ENCODE results near the gene SSR3.

GRCh38 chr3:156492801-156493261, 62.1 kb downstream of the SSR3 start:
- no peak for TF ChIP-seq ZBTB21 (CRISPR knock-in tag; IDR thresholded peaks at IDR 0.05)
- no peak for TF ChIP-seq CTCF (CRISPR knock-in tag; IDR thresholded peaks at IDR 0.05)
- TF ChIP-seq GMEB2 (CRISPR knock-in tag; IDR thresholded peaks at IDR 0.05; ENCODE audit: low read depth), result no peak
- TF ChIP-seq POLR2A (IDR thresholded peaks at IDR 0.05; ENCODE audit: insufficient read depth in 1 of 2, low read depth in 2 of 2, low read length in 2 of 2), result no peak
- no peak for TF ChIP-seq SRSF9 (IDR thresholded peaks at IDR 0.05; ENCODE audit: borderline replicate concordance, insufficient read depth, low read depth, low read length, poor library complexity, severe bottlenecking)
- TF ChIP-seq CHD4 (IDR thresholded peaks at IDR 0.05; ENCODE audit: borderline replicate concordance, low read length), result no peak
- TF ChIP-seq SMAD3 (CRISPR knock-in tag; IDR thresholded peaks at IDR 0.05), result no peak
- TF ChIP-seq ZNF761 (CRISPR knock-in tag; conservative IDR thresholded peaks at IDR 0.05), result no peak
